G401 (cell line): Measurements from ENCODE around the gene NRG3. TPM values are rescaled to one million over a fixed set of nuclear protein-coding genes. Genes with fewer than 3 reads are reported as not detected.

ENCODE experiments used
- DNase-seq: peaks from one replicate; pipeline ENCODE4 v3.0.0-alpha.2; 2015; ENCODE audit warnings: low spot score
- in situ Hi-C: cut with HindIII; loops from 2 replicates; pipeline ENCODE4 v1.10.0; 2016; ENCODE audit warnings: low sequenced_read_pairs, mixed read lengths
- total RNA-seq: library from RNA; depleted of rRNA; stranded (reverse); fragments of >200 nt; shearing (Covaris generic); gene quantifications from 2 replicates; pipeline ENCODE4 v1.2.3, GENCODE V29; 2014

Gene NRG3
- total RNA-seq, 1 experiment from 2014 or later, result not detected

DNA sequence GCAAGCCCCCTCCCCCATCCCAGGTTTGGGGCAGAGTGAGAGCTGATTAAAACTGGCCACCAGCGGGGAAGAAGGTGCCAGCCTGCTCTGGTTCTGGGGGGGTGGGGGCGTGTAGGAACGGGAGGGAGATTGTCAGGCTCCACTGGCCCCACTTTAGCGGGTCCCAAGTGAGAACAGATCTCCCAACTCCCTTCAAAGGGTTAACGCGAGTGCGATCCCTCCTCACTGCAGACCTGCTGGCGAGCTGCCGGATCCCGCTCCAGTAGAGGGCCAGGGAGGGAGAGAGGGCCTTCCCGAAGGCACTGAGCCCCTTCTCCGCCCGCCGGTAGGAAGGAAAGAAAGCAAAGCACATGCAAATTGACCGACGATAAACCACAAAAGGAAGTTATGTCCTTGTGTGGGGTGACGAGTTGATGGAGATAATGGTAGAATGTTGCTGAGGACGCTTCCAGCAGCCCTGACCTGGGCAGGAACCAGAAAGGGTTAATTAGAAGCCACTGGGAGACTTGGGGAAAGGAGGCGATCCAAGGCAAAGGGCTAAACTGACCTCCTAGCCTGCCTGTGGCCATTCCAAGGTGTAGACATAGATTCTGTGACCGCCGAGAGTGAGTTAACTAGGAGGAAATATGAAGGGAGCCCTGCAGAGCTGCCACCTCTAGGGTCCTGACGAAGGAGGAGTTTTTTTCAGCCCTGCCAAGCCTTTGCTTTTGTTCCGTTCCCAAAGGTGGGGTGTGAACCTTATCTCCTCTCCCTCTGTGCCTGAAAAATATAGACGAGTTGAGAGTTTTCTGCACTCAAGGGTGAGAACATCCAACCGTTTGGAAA, 1.5 kb downstream of the NRG3 start:
- peak; percentile 25 for DNase-seq
- in situ Hi-C loops, result no loop called here

DNA sequence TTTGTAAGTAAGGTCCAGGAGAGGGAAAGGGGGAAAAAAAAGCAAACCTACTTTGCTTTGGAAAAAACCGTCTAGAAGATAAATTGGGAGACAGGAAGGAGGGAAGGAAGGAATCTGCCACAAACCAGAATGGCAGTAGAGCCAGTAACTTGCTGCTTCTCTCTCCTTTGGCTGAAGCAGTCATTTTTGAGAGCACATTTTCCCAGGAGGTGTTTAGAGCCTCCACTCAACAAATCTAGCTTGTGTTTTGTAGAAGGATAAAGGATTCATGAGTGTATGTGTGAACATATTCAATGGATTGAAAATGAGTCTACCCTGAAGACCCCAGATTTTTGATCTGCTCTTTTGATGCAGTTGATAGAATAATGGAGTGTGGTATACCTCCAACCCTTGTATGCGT, 2.6 kb downstream of the NRG3 start:
- in situ Hi-C loops, result no loop called here
- peak; percentile 16 for DNase-seq

DNA sequence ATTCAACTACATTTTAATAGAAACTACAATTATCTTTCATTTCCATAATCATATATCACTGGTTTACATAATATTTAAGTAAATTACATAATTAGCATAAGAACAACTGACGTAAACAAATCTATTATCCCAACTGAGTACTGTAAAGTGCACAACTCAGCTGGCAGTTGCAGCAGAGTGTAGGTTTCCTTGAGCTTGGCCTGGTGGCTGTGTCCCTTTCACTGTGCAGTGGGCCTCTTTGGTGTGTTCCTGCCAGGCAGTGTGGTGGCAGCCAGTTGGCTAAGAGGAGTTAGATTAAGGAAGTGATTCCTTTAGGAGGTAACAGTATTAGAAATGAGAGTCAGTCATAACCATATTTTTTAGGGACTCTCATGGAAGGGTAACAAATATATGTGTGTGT, 7.0 kb downstream of the NRG3 start:
- DNase-seq, result no peak
- in situ Hi-C loops, result no loop called here

DNA sequence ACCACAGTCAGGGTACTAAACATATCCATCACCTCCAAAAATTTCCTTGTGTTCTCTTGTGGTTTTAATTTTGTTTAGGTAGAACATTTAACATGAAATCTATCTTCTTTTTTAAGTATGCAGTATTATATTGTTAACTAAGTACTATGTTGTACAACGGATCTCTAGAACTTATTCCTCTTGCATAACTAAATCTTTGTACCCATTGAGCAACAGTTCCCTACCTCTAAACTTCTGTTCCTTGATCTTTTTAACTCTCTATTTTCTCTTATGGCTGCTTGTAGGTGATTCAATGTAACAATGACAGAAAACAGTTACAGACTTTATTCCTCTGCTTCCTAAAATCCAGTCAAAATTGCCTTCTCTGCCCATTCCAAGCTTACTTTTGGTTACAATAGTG, 9.9 kb downstream of the NRG3 start:
- in situ Hi-C loops, result no loop called here

DNA sequence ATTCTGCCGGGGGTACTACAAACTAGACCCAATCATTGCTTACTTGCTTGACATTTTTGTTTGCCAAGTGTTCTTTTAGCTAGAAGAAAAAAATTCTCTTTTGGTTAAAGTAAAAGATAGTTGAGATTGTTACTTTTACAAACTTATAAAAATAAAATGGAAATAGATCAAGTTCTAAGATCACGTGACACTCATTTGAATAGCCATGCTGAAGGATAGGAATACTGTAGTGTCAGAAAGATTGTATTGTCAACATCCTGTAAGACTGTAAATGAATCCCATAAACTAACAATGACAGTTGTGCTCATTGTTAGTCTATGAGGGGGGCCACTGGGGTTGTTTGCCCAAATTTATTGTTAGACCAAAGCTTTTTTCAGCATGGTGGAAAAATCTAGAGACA, 10.5 kb downstream of the NRG3 start:
- no peak for DNase-seq
- in situ Hi-C loops, result no loop called here

More for the DNA sequence above, 9.9 kb downstream of the NRG3 start:
- no peak for DNase-seq

DNA sequence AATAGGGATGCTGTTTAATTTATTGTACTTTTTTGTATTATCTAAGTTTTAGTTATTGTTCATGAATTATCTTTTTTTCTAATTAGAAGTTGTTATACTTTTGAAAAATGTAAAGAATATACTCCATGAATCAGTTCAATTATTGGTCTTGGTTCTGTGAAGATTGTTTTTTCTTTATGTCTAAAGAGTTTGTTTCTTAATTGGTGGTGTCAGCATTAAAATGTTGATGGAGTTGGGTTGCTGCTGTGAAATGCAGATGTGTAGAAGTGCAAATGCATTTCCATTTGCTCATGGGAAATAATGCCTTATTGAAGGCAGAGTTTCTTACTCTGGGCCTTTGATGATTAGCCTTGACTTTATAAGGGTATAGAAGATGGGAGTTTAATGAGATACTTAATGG, 11.9 kb downstream of the NRG3 start:
- in situ Hi-C loops, result no loop called here

DNA sequence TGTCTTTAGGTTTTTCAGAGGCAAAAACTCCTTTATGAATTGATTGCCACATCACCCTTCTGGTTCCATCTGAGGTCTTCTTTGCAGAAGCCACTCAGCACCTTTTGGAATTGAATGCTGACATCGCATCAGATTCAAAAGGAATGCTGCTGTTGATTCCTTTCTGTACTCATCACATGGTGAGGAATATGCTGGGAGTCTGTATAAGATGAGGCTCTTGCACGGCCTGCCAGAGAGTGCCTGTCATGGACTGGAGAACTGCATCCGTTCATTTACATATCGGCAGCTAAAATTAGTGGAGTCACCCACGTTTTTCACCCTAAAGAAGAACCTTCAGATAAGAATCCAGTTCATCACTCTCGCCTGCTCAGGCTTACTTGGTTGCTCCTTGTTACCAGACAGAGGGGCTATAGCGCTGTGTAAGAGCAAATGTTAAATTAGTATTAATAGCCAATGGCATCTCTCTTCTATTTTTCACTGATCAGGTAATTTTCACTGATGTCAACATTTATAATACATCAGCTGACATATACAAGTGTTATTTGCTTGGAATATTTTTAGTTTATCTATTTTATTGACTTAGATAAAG, 14.3 kb downstream of the NRG3 start:
- no peak for DNase-seq
- in situ Hi-C loops, result no loop called here

More for the DNA sequence above, 11.9 kb downstream of the NRG3 start:
- DNase-seq, result no peak

DNA sequence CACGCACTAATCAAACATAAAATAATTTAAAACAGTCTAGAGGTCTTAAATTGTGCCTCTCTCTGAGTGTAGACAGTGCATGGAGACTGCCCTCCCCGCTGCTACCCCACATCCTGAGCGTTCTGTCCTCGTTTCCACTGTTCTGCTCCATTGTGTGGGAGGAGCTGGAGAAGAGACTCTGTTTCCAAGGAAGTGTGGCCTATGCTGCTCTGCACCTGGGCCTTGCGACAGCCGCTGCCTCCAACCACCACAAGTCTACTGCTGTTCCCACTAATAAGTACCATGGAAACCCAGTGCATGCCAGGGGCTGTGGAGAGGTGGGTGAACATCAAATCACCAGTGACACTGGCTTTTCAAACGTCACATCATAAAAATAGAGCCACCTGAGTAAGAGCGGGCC, 19.6 kb downstream of the NRG3 start:
- in situ Hi-C loops, result no loop called here
- no peak for DNase-seq

DNA sequence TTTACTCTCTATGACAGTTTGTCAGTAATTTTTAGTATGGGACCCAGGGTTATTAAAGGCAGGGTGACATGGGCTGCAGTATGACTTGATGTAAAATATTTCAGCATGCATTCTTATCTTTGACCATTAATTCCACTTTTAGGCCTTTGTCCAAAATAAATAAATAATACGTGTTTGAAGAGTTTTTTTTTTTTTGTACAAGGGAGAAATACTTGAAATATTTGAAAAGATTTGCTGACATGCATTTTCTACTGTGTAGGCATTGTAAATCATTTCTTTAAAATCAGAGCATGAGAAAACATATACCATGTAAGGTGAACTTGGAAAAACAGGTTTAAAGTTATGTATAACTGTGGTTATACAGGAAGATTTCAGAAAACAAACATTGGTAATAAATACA, 23.5 kb downstream of the NRG3 start:
- in situ Hi-C loops, result no loop called here
- no peak for DNase-seq

DNA sequence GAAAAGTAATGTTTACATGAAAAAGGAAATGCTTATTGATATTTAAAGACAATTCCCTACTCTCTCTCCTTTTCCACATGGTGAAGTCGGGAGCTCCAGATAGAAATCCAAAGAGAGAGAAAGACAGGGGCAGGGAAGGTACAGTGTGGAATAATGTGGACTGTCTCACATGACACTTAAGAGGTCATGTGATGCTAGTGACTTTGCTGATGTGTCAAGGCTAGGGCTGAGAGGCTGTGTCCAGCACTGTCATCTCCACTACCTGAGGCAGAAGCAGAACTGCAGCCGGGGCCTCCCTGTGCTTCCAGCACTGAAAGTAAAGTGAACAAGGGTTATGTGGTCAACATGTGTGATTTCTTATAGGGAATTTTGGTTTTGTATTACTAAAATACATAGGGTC, 26.0 kb downstream of the NRG3 start:
- no peak for DNase-seq
- in situ Hi-C loops, result no loop called here

DNA sequence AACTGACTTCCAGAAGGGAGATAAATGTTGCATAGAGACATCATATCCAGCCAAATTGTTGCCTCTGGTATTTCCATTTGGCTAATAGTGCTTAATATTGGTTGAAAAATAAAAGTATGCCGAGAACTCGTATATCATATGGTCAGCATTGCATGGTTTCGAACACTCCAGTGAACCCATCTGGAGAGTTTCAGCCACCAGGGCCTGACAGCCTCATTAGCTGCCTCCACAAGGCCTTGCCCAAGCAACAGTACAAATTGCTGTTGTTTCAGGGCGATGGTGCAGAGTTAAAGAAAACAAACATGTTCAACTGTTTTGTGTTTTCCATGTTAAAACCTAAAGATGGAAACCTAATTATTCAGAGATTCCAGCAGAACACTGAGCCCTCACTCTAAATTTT, 28.5 kb downstream of the NRG3 start:
- in situ Hi-C loops, result no loop called here
- no peak for DNase-seq

DNA sequence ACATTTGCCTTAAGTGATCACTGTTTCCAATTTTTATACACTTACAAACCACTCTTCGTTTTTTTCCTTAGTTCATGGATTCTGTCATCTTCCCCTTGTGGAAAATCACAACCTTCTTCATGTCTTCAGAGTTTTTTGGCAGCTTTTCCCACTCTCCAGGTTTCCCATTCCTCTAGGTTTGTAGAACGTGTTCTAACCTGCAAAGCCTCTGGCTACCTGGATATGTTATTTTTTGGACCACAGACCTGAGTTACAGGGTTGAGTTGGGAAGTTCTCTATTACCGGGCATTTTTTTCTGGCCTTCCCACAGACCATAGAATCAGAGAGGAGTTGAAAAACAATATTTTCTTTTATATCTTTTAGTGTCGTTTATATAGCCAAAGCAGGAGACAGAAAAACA, 30.2 kb downstream of the NRG3 start:
- no peak for DNase-seq
- in situ Hi-C loops, result no loop called here

DNA sequence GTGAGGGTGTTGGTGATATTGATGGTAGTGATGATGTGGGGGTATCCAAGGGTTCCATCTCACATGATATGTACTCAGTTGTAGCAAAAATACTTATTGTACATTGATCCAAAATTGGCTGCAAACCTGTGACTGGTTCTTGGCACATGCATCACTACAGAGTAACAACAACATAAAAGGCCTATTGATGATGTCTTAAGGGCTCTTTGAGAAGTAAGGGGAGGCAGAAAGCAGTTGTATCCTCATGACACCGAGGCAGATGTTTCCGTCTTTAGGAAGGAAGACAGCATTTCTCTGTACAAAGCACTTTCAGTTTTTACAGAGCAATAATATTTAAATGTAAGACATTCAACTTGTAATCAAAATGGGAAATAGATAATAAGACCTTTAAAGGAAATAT, 34.5 kb downstream of the NRG3 start:
- no peak for DNase-seq
- in situ Hi-C loops, result no loop called here

DNA sequence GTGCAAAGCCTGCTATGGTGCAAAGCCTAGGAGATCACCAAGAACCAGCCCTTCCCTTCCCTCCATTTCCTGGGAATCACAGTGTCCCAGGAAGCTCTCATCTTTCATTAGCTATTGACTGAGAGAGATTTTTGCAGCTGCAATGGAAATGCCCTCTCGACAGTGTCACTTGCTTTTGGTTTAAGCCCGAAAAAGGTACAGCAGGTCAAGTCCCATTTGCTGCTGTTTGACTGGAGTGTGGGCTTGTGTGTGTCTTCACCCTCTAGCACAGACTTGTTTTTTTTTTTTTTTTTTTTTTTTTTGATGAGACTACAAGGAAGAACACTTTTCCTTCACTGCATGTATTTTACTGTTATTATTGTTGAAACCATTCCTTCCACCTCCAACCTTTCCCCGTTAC, 36.3 kb downstream of the NRG3 start:
- in situ Hi-C loops, result no loop called here
- DNase-seq, result no peak

DNA sequence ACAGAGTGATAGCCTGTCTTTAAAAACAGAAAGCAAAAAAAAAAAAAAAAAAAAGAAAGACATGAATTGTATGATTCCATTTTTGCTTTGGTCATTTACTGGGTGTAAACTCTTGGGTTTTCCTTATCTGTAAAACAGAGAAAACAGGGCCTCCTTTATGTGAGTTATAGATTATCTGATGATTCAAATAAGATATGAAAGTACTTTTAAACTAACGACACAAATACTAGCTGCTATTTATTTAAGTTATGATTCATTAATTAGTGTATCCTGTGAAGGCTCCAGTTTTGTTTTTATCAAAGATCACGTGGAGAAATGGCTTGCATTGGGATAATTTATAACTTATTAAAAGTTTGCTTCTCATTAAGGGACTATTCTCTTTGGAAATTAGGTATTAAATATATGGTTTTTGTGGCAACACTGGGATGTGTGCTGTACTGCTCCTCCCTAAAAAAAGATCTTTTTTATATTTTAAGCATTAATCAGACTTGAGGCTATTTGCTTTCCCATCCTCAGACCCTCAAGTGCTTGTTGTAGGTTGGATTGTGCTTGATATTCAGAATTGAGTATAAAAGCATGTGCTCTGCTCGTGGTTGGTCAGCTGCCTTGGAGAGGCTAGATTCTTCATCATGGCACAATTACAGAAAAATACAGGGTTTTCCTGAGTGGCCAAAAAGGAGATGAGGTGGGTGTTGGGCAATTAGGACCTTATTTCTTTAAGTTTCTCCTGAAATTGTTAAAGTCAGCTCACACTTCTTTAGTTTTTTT, 39.9 kb downstream of the NRG3 start:
- DNase-seq, result no peak
- in situ Hi-C loops, result no loop called here

DNA sequence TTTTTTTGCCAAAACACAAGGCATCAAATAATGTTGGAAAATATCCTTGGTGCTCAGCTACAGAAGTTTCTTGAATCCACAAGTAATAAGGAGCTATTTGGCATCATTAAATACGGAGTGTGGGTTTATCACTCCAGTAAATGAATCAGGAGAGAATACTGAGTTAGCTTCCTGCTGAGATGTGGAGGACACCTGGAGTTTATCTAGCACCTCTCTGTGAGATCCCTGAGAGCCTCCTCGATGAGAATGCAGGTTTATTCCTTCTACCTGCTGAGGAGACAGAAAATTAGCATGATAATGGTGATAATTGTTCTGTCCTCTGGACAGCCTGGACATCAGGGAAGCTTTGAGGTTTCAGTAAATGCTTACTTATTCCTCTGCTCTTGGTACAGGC, 40.5 kb downstream of the NRG3 start:
- no peak for DNase-seq
- in situ Hi-C loops, result no loop called here

DNA sequence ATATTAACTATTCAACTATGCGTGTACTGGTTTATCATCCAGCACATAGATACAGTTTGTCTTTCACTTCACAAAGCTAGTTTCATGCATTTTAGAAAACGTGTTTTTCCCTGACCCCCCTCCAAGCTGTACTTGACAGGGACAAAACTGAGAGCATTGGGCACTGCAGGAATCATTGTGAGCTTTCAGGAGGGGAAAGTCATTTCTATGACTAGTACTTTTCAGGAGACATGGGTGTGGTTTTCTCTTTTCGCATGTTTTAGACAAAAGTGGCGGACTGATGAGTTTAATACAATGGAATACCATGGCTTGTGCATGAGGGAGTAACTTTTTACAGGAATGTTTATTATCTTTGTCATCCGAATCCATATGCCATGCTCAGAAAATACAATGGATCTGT, 42.7 kb downstream of the NRG3 start:
- in situ Hi-C loops, result no loop called here
- DNase-seq, result no peak

DNA sequence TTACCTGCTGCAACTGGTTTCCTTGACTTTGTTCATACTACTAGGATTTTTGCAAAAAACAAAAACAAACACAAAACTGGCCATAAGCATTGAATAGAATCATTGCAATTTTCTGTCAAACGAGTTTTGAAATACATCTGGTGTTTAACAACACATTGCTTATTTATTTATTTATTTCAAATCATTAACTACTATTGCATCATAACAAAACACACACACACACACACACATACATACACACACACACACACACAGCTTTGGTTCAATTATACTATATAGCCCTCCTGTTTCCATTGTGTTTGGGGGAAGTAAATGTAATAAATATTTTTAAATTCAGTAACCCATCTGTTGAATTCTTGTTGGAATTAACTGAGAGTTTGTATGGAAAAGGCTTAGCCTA, 43.8 kb downstream of the NRG3 start:
- DNase-seq, result no peak
- in situ Hi-C loops, result no loop called here

DNA sequence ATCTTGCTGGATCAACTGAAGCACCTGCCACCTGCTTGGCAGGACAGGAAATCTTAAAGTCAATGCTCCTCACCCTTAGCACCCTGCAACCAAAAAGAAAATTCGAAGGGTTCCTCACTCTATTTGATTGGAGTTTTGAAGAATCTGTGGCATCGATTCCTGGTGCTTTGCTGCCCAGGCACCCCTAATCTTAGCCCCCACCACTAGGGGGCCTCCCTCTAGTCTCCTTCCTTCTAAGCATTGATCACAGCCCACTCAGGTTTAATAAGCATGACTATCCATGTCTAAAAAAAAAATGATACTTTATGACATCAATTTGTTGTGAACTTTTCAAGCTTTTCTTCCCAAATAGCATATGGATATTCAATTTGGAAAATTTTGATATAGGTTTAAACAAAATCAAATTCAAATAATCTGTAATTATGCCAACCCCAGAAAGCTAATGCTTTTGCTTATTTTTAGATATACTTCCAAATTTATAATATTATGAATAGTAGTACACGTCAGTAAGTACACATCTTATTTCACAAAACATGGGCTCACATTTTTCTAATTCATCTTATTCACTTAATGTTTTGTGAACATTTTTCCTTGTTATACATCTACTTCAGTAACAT, 45.3 kb downstream of the NRG3 start:
- in situ Hi-C loops, result no loop called here
- no peak for DNase-seq

DNA sequence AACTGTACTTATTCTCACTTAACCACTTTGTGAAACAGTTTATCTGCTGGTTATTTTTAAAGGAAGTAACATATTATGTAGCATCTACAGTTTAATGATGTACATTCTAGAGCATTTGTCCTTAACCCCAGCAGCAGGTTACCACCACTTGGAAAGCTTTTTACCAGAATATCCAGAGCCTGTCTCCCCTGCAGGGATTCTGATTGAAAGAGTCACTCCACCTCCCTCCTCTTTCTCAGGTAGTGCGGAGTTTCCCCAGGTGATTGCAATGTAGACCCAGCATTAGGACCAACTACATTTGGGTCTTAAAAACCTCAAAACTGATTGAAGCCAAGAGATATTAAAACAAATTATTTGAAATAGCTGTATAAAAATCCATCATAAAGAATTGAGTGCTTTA, 53.1 kb downstream of the NRG3 start:
- in situ Hi-C loops, result no loop called here
- DNase-seq, result no peak
